OCI-LY7 (cell line): ENCODE measurements around the gene TTC31. TPM values are rescaled to one million over a fixed set of nuclear protein-coding genes. Genes with fewer than 3 reads are reported as not detected.

Experiments
- BruUV-seq: library from RNA; stranded (reverse); fragments of 400-500 nt; replicated peaks from 2 replicates; lab custom pipeline; 2021; lab: Mats Ljungman, UMichigan
- CTCF ChIA-PET: fragments of 300-600 bp; sonication (Branson Sonifier 250); formaldehyde crosslinking; loops from one replicate; lab custom pipeline; 2022; ENCODE audit warnings: antibody characterized with exemption; ENCODE audit not compliant: unreplicated experiment; lab: Charles Lee
- POLR2A ChIA-PET: fragments of 300-600 bp; sonication (Branson Sonifier 250); formaldehyde crosslinking; loops from one replicate; lab custom pipeline; 2022; ENCODE audit warnings: antibody characterized with exemption; lab: Charles Lee
- DNase-seq: peaks from one replicate; pipeline ENCODE4 v3.0.0-alpha.2; 2015; ENCODE audit warnings: low spot score
- H2AFZ ChIP-seq: fragments of 200-600 bp; sonication (generic), shearing (Covaris generic); 2 replicates; pipeline ENCODE4 v1.6.1; 2014; ENCODE audit warnings: mild to moderate bottlenecking, antibody characterized with exemption, low read length, moderate library complexity
- H3K27ac ChIP-seq: fragments of 200-600 bp; sonication (generic); 2 replicates; pipeline ENCODE4 v1.5.1; 2014; ENCODE audit warnings: mixed run types, low read depth, mild to moderate bottlenecking, moderate library complexity, low read length, inconsistent platforms; ENCODE audit not compliant: poor library complexity, severe bottlenecking
- H3K36me3 ChIP-seq: fragments of 200-600 bp; sonication (generic); 2 replicates; pipeline ENCODE4 v1.6.1; 2014; ENCODE audit warnings: mild to moderate bottlenecking, antibody characterized with exemption, low read length, moderate library complexity, mixed read lengths; ENCODE audit not compliant: insufficient read depth
- H3K4me1 ChIP-seq: fragments of 200-600 bp; sonication (generic); 2 replicates; pipeline ENCODE4 v1.5.1; 2014; ENCODE audit warnings: mild to moderate bottlenecking, low read length; ENCODE audit not compliant: insufficient read depth, poor library complexity, severe bottlenecking
- H3K4me2 ChIP-seq: fragments of 200-600 bp; sonication (generic); 2 replicates; pipeline ENCODE4 v1.6.1; 2014; ENCODE audit warnings: mild to moderate bottlenecking, low read length
- H3K4me3 ChIP-seq: fragments of 200-600 bp; sonication (generic); 2 replicates; pipeline ENCODE4 v1.5.1; 2014; ENCODE audit warnings: mild to moderate bottlenecking, low read depth, low read length; ENCODE audit not compliant: poor library complexity, severe bottlenecking
- H3K79me2 ChIP-seq: fragments of 200-600 bp; sonication (generic); 2 replicates; pipeline ENCODE4 v1.6.1; 2016; ENCODE audit warnings: low read depth, mild to moderate bottlenecking, low read length, moderate library complexity, mixed read lengths; ENCODE audit not compliant: insufficient read depth
- H3K9me2 ChIP-seq: fragments of 200-600 bp; sonication (generic); 2 replicates; pipeline ENCODE4 v1.6.1; 2016; ENCODE audit warnings: mild to moderate bottlenecking, low read length, mixed read lengths; ENCODE audit not compliant: insufficient read depth
- H3K9me3 ChIP-seq: fragments of 200-600 bp; sonication (generic); 2 replicates; pipeline ENCODE4 v1.6.1; 2014; ENCODE audit warnings: mild to moderate bottlenecking, mixed run types, low read length, mixed read lengths
- H4K20me1 ChIP-seq: fragments of 200-600 bp; sonication (generic); 2 replicates; pipeline ENCODE4 v1.6.1; 2014; ENCODE audit warnings: mild to moderate bottlenecking, antibody characterized with exemption, low read length, moderate library complexity, mixed read lengths; ENCODE audit not compliant: insufficient read depth
- EZH2phosphoT487 ChIP-seq: fragments of 200-600 bp; sonication (generic); IDR thresholded peaks from 2 replicates; pipeline ENCODE4 v1.6.1; 2018; ENCODE audit warnings: low read depth, borderline replicate concordance, mild to moderate bottlenecking, mixed run types, antibody characterized with exemption, low read length, moderate library complexity, mixed read lengths
- intact Hi-C: fragments of 100-400 bp; cut with micrococcal nuclease; formaldehyde crosslinking; loops from one replicate; pipeline ENCODE4 v1.10.0; 2022; ENCODE audit not compliant: unreplicated experiment
- total RNA-seq, 2 experiments: library from RNA; depleted of rRNA in 1 of 2; stranded (reverse); fragments of >200 nt in 1 of 2; shearing (Covaris generic) in 1 of 2; gene quantifications; 2 replicates each; pipeline ENCODE4 v1.2.3, GENCODE V29; 2014 to 2022
- TF ChIP-seq, protein P1 (sequence below): fragments of 200-600 bp; sonication (generic); conservative IDR thresholded peaks from 2 replicates; pipeline ENCODE4 v1.5.1; 2014; ENCODE audit warnings: mild to moderate bottlenecking, antibody characterized with exemption, low read length, moderate library complexity, mixed read lengths

TTC31 gene
- total RNA-seq, 2 experiments from 2014 or later, result 31.5 to 34.6 TPM

DNA sequence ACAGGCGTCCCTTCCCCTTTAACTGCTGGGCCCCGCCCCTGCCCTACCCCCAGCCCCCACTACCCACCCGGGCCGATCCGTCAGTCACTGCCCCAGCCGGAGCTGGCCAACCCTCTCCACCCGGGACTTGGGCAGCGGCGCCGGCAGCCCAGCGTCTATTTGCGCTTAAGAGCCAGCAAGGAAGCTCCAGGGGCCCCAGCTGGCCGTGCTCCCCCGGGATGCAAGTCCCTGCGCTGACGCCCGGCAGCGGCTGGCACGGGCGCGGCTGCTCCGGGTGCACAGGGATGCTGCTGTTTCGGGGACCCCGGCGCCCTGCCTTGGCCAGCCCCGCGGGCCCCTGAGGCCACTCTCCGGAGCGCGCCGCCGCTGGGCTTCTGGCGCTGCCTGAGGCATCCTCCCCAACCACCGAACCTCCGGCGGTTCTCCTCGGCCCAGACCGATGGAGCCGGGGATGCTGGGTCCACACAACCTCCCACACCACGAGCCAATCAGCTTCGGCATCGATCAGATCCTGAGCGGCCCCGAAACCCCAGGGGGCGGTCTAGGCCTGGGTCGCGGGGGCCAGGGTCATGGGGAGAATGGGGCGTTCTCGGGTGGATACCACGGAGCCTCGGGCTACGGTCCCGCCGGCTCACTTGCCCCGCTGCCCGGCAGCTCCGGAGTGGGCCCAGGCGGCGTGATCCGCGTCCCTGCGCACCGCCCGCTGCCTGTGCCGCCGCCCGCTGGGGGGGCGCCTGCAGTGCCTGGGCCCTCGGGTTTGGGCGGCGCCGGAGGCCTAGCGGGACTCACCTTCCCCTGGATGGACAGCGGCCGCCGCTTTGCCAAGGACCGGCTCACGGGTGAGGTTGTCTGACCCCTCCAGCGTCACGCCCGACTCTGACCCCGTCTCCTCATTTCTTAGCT, 31.7 kb downstream of the TTC31 start, which contains the start of gene TLX2:
TLX2 (plus strand) TSS at position 83 of the 903 bp plus-strand sequence; CDS start at position 440, 357 bp downstream.
- no peak for DNase-seq
- BruUV-seq, result no TSS peak
- intact Hi-C loops, result no loop called here

DNA sequence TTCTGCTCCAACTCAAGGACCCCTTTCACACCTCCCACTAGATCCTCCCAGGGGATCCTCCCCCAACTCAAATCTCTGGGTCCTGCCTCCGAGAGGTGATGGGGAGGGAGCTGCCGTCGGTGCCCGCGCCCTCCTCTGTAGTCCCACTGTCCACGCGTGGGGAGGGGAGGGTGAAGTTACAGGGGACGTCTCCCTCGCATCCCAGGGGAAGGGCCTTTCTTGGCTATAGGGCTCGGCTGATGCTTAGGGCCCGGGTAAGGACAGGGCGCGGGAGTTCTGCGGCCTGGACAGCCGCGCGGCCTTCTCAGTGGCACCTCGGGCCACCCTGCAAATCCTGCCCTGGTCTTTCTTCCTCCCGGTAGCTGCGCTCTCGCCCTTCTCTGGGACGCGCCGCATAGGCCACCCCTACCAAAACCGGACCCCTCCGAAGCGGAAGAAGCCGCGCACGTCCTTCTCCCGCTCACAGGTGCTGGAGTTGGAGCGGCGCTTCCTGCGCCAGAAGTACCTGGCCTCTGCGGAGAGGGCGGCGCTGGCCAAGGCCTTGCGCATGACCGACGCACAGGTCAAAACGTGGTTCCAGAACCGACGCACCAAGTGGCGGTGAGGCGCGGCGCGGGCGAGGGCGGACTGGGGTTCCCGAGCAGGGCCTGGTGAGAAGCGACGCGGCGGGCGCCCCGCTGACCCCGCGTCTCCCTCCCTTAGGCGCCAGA, 32.5 kb downstream of the TTC31 start:
- H3K9me2 ChIP-seq, result no peaks in the 10 kb centered on the region
- H3K4me2 ChIP-seq, result no peak overlapping the region
- ChIA-PET CTCF (no interaction called here), POLR2A (no interaction called here)
- TF ChIP-seq EZH2phosphoT487, result no peak
- TF ChIP-seq, protein P1, sequence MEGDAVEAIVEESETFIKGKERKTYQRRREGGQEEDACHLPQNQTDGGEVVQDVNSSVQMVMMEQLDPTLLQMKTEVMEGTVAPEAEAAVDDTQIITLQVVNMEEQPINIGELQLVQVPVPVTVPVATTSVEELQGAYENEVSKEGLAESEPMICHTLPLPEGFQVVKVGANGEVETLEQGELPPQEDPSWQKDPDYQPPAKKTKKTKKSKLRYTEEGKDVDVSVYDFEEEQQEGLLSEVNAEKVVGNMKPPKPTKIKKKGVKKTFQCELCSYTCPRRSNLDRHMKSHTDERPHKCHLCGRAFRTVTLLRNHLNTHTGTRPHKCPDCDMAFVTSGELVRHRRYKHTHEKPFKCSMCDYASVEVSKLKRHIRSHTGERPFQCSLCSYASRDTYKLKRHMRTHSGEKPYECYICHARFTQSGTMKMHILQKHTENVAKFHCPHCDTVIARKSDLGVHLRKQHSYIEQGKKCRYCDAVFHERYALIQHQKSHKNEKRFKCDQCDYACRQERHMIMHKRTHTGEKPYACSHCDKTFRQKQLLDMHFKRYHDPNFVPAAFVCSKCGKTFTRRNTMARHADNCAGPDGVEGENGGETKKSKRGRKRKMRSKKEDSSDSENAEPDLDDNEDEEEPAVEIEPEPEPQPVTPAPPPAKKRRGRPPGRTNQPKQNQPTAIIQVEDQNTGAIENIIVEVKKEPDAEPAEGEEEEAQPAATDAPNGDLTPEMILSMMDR, result no peak
- no peaks in the 10 kb centered on the region for H3K4me1 ChIP-seq
- no peaks in the 10 kb centered on the region for H3K36me3 ChIP-seq
- no peak overlapping the region for H3K27ac ChIP-seq
- no peak overlapping the region for H3K4me3 ChIP-seq
- H4K20me1 ChIP-seq, result no peaks in the 10 kb centered on the region
- no TSS peak for BruUV-seq
- no peaks in the 10 kb centered on the region for H3K9me3 ChIP-seq
- H2AFZ ChIP-seq, result no peak overlapping the region
- DNase-seq, result no peak
- H3K79me2 ChIP-seq, result no peaks in the 10 kb centered on the region
- intact Hi-C loops, result no loop called here

More for the DNA sequence above, 31.7 kb downstream of the TTC31 start, which contains the start of gene TLX2:
- H3K9me2 ChIP-seq, result no peaks in the 10 kb centered on the region
- no peaks in the 10 kb centered on the region for H4K20me1 ChIP-seq
- no peaks in the 10 kb centered on the region for H3K79me2 ChIP-seq
- H3K4me1 ChIP-seq, result no peaks in the 10 kb centered on the region
- no peak within 1 kb of the TSS for H2AFZ ChIP-seq
- H3K36me3 ChIP-seq, result no peaks in the 10 kb centered on the region
- TF ChIP-seq EZH2phosphoT487, result no peak
- TF ChIP-seq, protein P1, result no peak
- ChIA-PET POLR2A (interaction anchor here (0.6 kb wide), 1 partner anchor 206 kb away, joined by 4 read pairs; no protein-coding TSS in a partner anchor), CTCF (no interaction called here)
- no peak within 1 kb of the TSS for H3K27ac ChIP-seq
- H3K4me3 ChIP-seq, result no peak within 1 kb of the TSS
- H3K4me2 ChIP-seq, result peak within 1 kb of the TSS; percentile 14; the same call in 1 of the 2 replicates
- H3K9me3 ChIP-seq, result no peaks in the 10 kb centered on the region
